Stimulated activated CD8-positive, alpha-beta memory T cell treated with anti-CD3 and anti-CD28 coated beads, Interleukin-7, amount 100 ng/mL, for 4 hours (primary cell): ENCODE results near the gene RRP12.
"Not testable (repeated sequence)": the region's sequence is repeated elsewhere in the genome, so short reads cannot be mapped to it uniquely, and the experiment has no call there.

ENCODE experiments used
- DNase-seq, 2 donors: peaks; one replicate each; pipeline ENCODE4 v3.0.0-alpha.2; 2020; ENCODE audit warnings: low read depth in 2 of 2

RRP12 gene

GRCh38 chr10:97400665-97401454 lies at the start of gene RRP12:
RRP12 (minus strand) TSS chr10:97401340; CDS start chr10:97401231, 109 bp downstream.
- DNase-seq, result peak; percentile 67 to 83

GRCh38 chr10:97450828-97451227 lies 49.7 kb upstream of the RRP12 start:
- DNase-seq, result no peak

GRCh38 chr10:97445722-97446639 lies 44.8 kb upstream of the RRP12 start, which contains the start of the genes EXOSC1 and ZDHHC16:
EXOSC1 (minus strand) TSS chr10:97446006; CDS start chr10:97445985, 21 bp downstream.
ZDHHC16 (plus strand) TSS chr10:97446175; CDS start chr10:97451676, 5,501 bp downstream.
- DNase-seq, result peak; percentile 88 to 89

- DNase-seq, result no peak
These were observed 44.2 kb upstream of the RRP12 start for GRCh38 chr10:97445357-97445721.

- no peak for DNase-seq
These were observed 43.1 kb upstream of the RRP12 start for GRCh38 chr10:97444212-97444611.

GRCh38 chr10:97442277-97442676 lies 41.1 kb upstream of the RRP12 start:
- no peak for DNase-seq

GRCh38 chr10:97435211-97435610 lies 34.1 kb upstream of the RRP12 start:
- DNase-seq, result no peak

- DNase-seq, result no peak
These were observed 33.4 kb upstream of the RRP12 start for GRCh38 chr10:97434557-97434956.

GRCh38 chr10:97434055-97434454 lies 32.9 kb upstream of the RRP12 start:
- no peak for DNase-seq

GRCh38 chr10:97428572-97428981 lies 27.4 kb upstream of the RRP12 start:
- no peak for DNase-seq

GRCh38 chr10:97427571-97428179 lies 26.5 kb upstream of the RRP12 start:
- DNase-seq, result no peak

GRCh38 chr10:97426776-97427570 lies 25.8 kb upstream of the RRP12 start:
- DNase-seq, result no peak

- DNase-seq, result peak; percentile 89 to 95
These were observed 25.0 kb upstream of the RRP12 start, which contains the start of gene PGAM1 for GRCh38 chr10:97425964-97426775. PGAM1 (plus strand) TSS chr10:97426191; CDS start chr10:97426308, 117 bp downstream.

GRCh38 chr10:97423757-97424098 lies 22.6 kb upstream of the RRP12 start:
- not testable (repeated sequence) for DNase-seq

- no peak for DNase-seq
These were observed 15.4 kb upstream of the RRP12 start for GRCh38 chr10:97416565-97416964.

GRCh38 chr10:97412891-97413304 lies 11.8 kb upstream of the RRP12 start:
- DNase-seq, result no peak

GRCh38 chr10:97411406-97411805 lies 10.3 kb upstream of the RRP12 start:
- no peak for DNase-seq

GRCh38 chr10:97408496-97408992 lies 7.4 kb upstream of the RRP12 start:
- DNase-seq, result no peak

GRCh38 chr10:97407952-97408248 lies 6.8 kb upstream of the RRP12 start:
- DNase-seq, result no peak

- DNase-seq, result peak; percentile 48 to 59
These were observed 6.2 kb upstream of the RRP12 start for GRCh38 chr10:97407211-97407951.
